NCI-H128 (cell line): Measurements from ENCODE around the gene DEPDC5.

Source experiments
- DNase-seq: peaks from one replicate; lab custom pipeline; 2025; ENCODE audit not compliant: unreplicated experiment; lab: John Stamatoyannopoulos, UW

The DEPDC5 gene

GRCh38 chr22:31891366-31892079, 137.7 kb downstream of the DEPDC5 start:
- no peak for DNase-seq

- DNase-seq: no peak
These were observed 138.2 kb downstream of the DEPDC5 start for GRCh38 chr22:31892080-31892433.

- no peak for DNase-seq
These were observed 139.6 kb downstream of the DEPDC5 start for GRCh38 chr22:31893460-31893859.

GRCh38 chr22:31895411-31896123, 141.7 kb downstream of the DEPDC5 start:
- no peak for DNase-seq

- DNase-seq: no peak
These were observed 142.7 kb downstream of the DEPDC5 start for GRCh38 chr22:31896472-31896871.

GRCh38 chr22:31897842-31898805, 144.3 kb downstream of the DEPDC5 start:
- DNase-seq: no peak

- no peak for DNase-seq
These were observed 145.1 kb downstream of the DEPDC5 start for GRCh38 chr22:31898926-31899325.

- no peak for DNase-seq
These were observed 145.8 kb downstream of the DEPDC5 start for GRCh38 chr22:31899669-31900068.

- DNase-seq: no peak
These were observed 147.7 kb downstream of the DEPDC5 start for GRCh38 chr22:31901388-31902137.

GRCh38 chr22:31904651-31905050, 150.8 kb downstream of the DEPDC5 start:
- DNase-seq: no peak

- no peak for DNase-seq
These were observed 151.5 kb downstream of the DEPDC5 start for GRCh38 chr22:31905356-31905755.

GRCh38 chr22:31906086-31906485, 152.3 kb downstream of the DEPDC5 start:
- DNase-seq: no peak

- no peak for DNase-seq
These were observed 152.8 kb downstream of the DEPDC5 start for GRCh38 chr22:31906569-31906968.

GRCh38 chr22:31909977-31910376, 156.2 kb downstream of the DEPDC5 start:
- DNase-seq: no peak

GRCh38 chr22:31911565-31912406, 158.0 kb downstream of the DEPDC5 start:
- DNase-seq: no peak

- no peak for DNase-seq
These were observed 158.6 kb downstream of the DEPDC5 start for GRCh38 chr22:31912407-31912743.

GRCh38 chr22:31915586-31915985, 161.8 kb downstream of the DEPDC5 start:
- no peak for DNase-seq

- DNase-seq: no peak
These were observed 163.6 kb downstream of the DEPDC5 start for GRCh38 chr22:31917227-31917921.

GRCh38 chr22:31919730-31920129, 165.9 kb downstream of the DEPDC5 start:
- no peak for DNase-seq
